SK-N-SH treated with all-trans-retinoic acid at 6 μM for 48 hours (cell line): Measurements from ENCODE around the gene SUSD5.

Experiments used
- ARNTL ChIP-seq: fragments of 450-650 bp; formaldehyde crosslinking; IDR thresholded peaks from 2 replicates; pipeline ENCODE4 v1.5.0; 2020; ENCODE audit warnings: low read depth, mild to moderate bottlenecking, moderate library complexity, borderline replicate concordance
- BACH2 ChIP-seq: fragments of 250-450 bp; sonication (Bioruptor Pico); IDR thresholded peaks from 2 replicates; pipeline ENCODE4 v1.9.0; 2021; ENCODE audit warnings: mild to moderate bottlenecking, borderline replicate concordance
- CREB5 ChIP-seq: fragments of 250-450 bp; sonication (Bioruptor Pico); IDR thresholded peaks from 2 replicates; pipeline ENCODE4 v1.5.1; 2020; ENCODE audit warnings: low read depth, mild to moderate bottlenecking, moderate library complexity
- CSDC2 ChIP-seq: fragments of 250-450 bp; sonication (Bioruptor Pico); IDR thresholded peaks from 2 replicates; pipeline ENCODE4 v1.5.0; 2020; ENCODE audit warnings: mild to moderate bottlenecking, moderate library complexity
- PATZ1 ChIP-seq: fragments of 250-450 bp; sonication (Bioruptor Pico); IDR thresholded peaks from 2 replicates; pipeline ENCODE4 v1.8.0; 2020; ENCODE audit warnings: mild to moderate bottlenecking, moderate library complexity, borderline replicate concordance
- SNAI2 ChIP-seq: fragments of 250-450 bp; sonication (Bioruptor Pico); IDR thresholded peaks from 2 replicates; pipeline ENCODE4 v1.5.0; 2020; ENCODE audit warnings: mild to moderate bottlenecking, moderate library complexity
- TCF4 ChIP-seq: fragments of 250-450 bp; sonication (Bioruptor Pico); IDR thresholded peaks from 2 replicates; pipeline ENCODE4 v1.8.0; 2021; ENCODE audit warnings: mild to moderate bottlenecking, moderate library complexity, borderline replicate concordance
- TSHZ2 ChIP-seq: fragments of 250-450 bp; sonication (Bioruptor Pico); IDR thresholded peaks from 2 replicates; pipeline ENCODE4 v1.5.0; 2020; ENCODE audit warnings: mild to moderate bottlenecking, moderate library complexity
- ZC3H10 ChIP-seq: fragments of 250-450 bp; sonication (Bioruptor Pico); IDR thresholded peaks from 2 replicates; pipeline ENCODE4 v1.5.1; 2021; ENCODE audit warnings: mild to moderate bottlenecking, moderate library complexity
- ZFP3 ChIP-seq: fragments of 250-450 bp; sonication (Bioruptor Pico); IDR thresholded peaks from 2 replicates; pipeline ENCODE4 v1.5.0; 2020; ENCODE audit warnings: mild to moderate bottlenecking, moderate library complexity
- ZFP30 ChIP-seq: fragments of 450-650 bp; formaldehyde crosslinking; IDR thresholded peaks from 2 replicates; pipeline ENCODE4 v1.5.0; 2022; ENCODE audit warnings: mild to moderate bottlenecking, moderate library complexity
- ZNF565 ChIP-seq: fragments of 450-650 bp; formaldehyde crosslinking; conservative IDR thresholded peaks from 2 replicates; pipeline ENCODE4 v1.5.0; 2020; ENCODE audit warnings: low read depth, mild to moderate bottlenecking, moderate library complexity
- ZNF8 ChIP-seq: fragments of 450-650 bp; formaldehyde crosslinking; IDR thresholded peaks from 2 replicates; pipeline ENCODE4 v1.5.0; 2020; ENCODE audit warnings: mild to moderate bottlenecking, moderate library complexity

- no peak for TF ChIP-seq CREB5 (CRISPR knock-in tag)
- no peak for TF ChIP-seq ZC3H10 (CRISPR knock-in tag)
- TF ChIP-seq SNAI2 (CRISPR knock-in tag) = no peak
- no peak for TF ChIP-seq TCF4 (CRISPR knock-in tag)
- no peak for TF ChIP-seq PATZ1
- TF ChIP-seq ZNF8 (CRISPR knock-in tag) = no peak
- no peak for TF ChIP-seq BACH2 (CRISPR knock-in tag)
- TF ChIP-seq CSDC2 (CRISPR knock-in tag) = no peak
- no peak for TF ChIP-seq ZFP3
- TF ChIP-seq ZFP30 (CRISPR knock-in tag) = no peak
- no peak for TF ChIP-seq ARNTL
- TF ChIP-seq TSHZ2 = no peak
- TF ChIP-seq ZNF565 = no peak
Observed at GRCh38 chr3:33155301-33155700, 63.3 kb downstream of the SUSD5 start.
